HepG2 (cell line): ENCODE data around the gene MAN1A1. TPM values are rescaled to one million over a fixed set of nuclear protein-coding genes. Genes with fewer than 3 reads are reported as not detected.

ENCODE experiments used
- ATAC-seq: fragments of 200-7000 bp; cut with Tn5 transposase; 3 replicates; pipeline ENCODE4 v1.9.1; 2020; ENCODE audit warnings: mild to moderate bottlenecking, moderate library complexity
- BruUV-seq: library from RNA; stranded (reverse); fragments of 400-500 nt; replicated peaks from 2 replicates; lab custom pipeline; 2021; lab: Mats Ljungman, UMichigan
- CTCF ChIA-PET: fragments of 300-600 bp; formaldehyde crosslinking; extraction: SDS; loops from one replicate; lab custom pipeline; 2021; ENCODE audit warnings: low total read pairs, inconsistent platforms, low intra/inter-chr PET ratio; lab: Yijun Ruan, JAX
- POLR2A ChIA-PET: fragments of 350-600 bp; sonication (Branson Sonifier 250); formaldehyde crosslinking; loops from one replicate; lab custom pipeline; 2020; ENCODE audit warnings: antibody characterized with exemption, inconsistent platforms; lab: Yijun Ruan, JAX
- DNase-seq: peaks from one replicate; pipeline ENCODE4 v3.0.0-alpha.2; 2015; ENCODE audit warnings: low spot score
- FAIRE-seq: peaks from 3 replicates; lab custom pipeline; 2011; peaks lifted over from hg19 to GRCh38; lab: Jason Lieb, UNC
- H2AFZ ChIP-seq: one replicate; pipeline ENCODE4 v1.6.1; 2011; ENCODE audit warnings: low read length, inconsistent platforms
- H3K27ac ChIP-seq: fragments of 300-600 bp; 3 replicates; pipeline ENCODE4 v1.8.0; 2011; ENCODE audit warnings: mixed run types, mild to moderate bottlenecking, mixed read lengths, low read length, inconsistent platforms; ENCODE audit not compliant: insufficient read depth; ENCODE audit errors: extremely low read length
- H3K27me3 ChIP-seq, 2 experiments: fragments of 200-600 bp in 1 of 2; 2 replicates in 1 of 2; 3 replicates in 1 of 2; pipeline versions ENCODE4 v1.6.0 to v1.8.0; 2011; ENCODE audit warnings: low read length in 2 of 2, mild to moderate bottlenecking in 2 of 2, moderate library complexity in 2 of 2, inconsistent platforms in 1 of 2; ENCODE audit not compliant: insufficient read depth in 2 of 2, control insufficient read depth in 1 of 2
- H3K36me3 ChIP-seq, 2 experiments: fragments of 200-600 bp in 1 of 2; replicated peaks in 1 of 2; 2 replicates in 1 of 2; 3 replicates in 1 of 2; pipeline versions ENCODE4 v1.5.1 to v1.8.0; 2011; ENCODE audit warnings: low read length in 2 of 2, inconsistent platforms in 1 of 2; ENCODE audit not compliant: insufficient read depth in 2 of 2, control insufficient read depth in 1 of 2
- H3K4me1 ChIP-seq: 2 replicates; pipeline ENCODE4 v1.5.1; 2012; ENCODE audit warnings: low read length, inconsistent platforms; ENCODE audit not compliant: insufficient read depth
- H3K4me2 ChIP-seq: 2 replicates; pipeline ENCODE4 v1.6.0; 2011; ENCODE audit warnings: low read depth, low read length, inconsistent platforms
- H3K4me3 ChIP-seq, 3 experiments: fragments of 200-600 bp in 1 of 3; sonication (generic), shearing (Covaris generic) in 1 of 3; replicated peaks in 1 of 3; 2 replicates each; pipeline ENCODE4 v1.5.1; 2011 to 2016; ENCODE audit warnings: low read length in 3 of 3, inconsistent platforms in 2 of 3, low read depth in 2 of 3, mild to moderate bottlenecking in 2 of 3, control low read depth in 1 of 3, mixed read lengths in 1 of 3; ENCODE audit not compliant: insufficient read depth in 1 of 3
- H3K79me2 ChIP-seq: one replicate; pipeline ENCODE4 v1.6.1; 2011; ENCODE audit warnings: low read length, inconsistent platforms; ENCODE audit not compliant: insufficient read depth
- H3K9ac ChIP-seq: 2 replicates; pipeline ENCODE4 v1.6.0; 2011; ENCODE audit warnings: mild to moderate bottlenecking, low read depth, low read length, inconsistent platforms; ENCODE audit not compliant: insufficient read depth
- H3K9me3 ChIP-seq: 2 replicates; pipeline ENCODE4 v1.5.1; 2012; ENCODE audit warnings: mild to moderate bottlenecking, low read length
- H4K20me1 ChIP-seq: 2 replicates; pipeline ENCODE4 v1.6.0; 2011; ENCODE audit warnings: inconsistent platforms, mild to moderate bottlenecking, low read length, moderate library complexity; ENCODE audit not compliant: insufficient read depth
- BCL6 ChIP-seq: IDR thresholded peaks from 2 replicates; pipeline ENCODE4 v1.6.1; 2016; ENCODE audit warnings: missing genetic modification reagents, missing compliant biosample characterization
- DNMT1 ChIP-seq: sonication (generic); formaldehyde crosslinking; IDR thresholded peaks from 2 replicates; pipeline ENCODE4 v1.5.1; 2020; ENCODE audit warnings: mild to moderate bottlenecking, missing genetic modification reagents
- EP300 ChIP-seq, 3 experiments: sonication (generic) in 1 of 3; formaldehyde crosslinking in 1 of 3; IDR thresholded peaks; 2 replicates each; pipeline versions ENCODE4 v1.5.1 to v1.6.1; 2011 to 2020; ENCODE audit warnings: low read depth in 2 of 3, low read length in 2 of 3, borderline replicate concordance in 1 of 3, improper control_type of control experiment in 1 of 3, mild to moderate bottlenecking in 1 of 3, missing genetic modification reagents in 1 of 3, moderate library complexity in 1 of 3
- FOSL2 ChIP-seq: sonication (generic); formaldehyde crosslinking; IDR thresholded peaks from 2 replicates; pipeline ENCODE4 v1.4.0; 2020; ENCODE audit warnings: missing genetic modification reagents
- FOXA1 ChIP-seq, 2 experiments: fragments of 450-650 bp in 1 of 2; sonication (generic) in 1 of 2; formaldehyde crosslinking in 1 of 2; IDR thresholded peaks; 2 replicates each; pipeline versions ENCODE4 v1.4.0 to v1.6.1; 2016 to 2020; ENCODE audit warnings: missing genetic modification reagents in 1 of 2
- HOXA5 ChIP-seq: sonication (generic); formaldehyde crosslinking; IDR thresholded peaks from 2 replicates; pipeline ENCODE4 v1.4.0; 2020; ENCODE audit warnings: missing genetic modification reagents
- KLF6 ChIP-seq: IDR thresholded peaks from 2 replicates; pipeline ENCODE4 v1.8.0; 2016; ENCODE audit warnings: missing biosample characterization, missing genetic modification reagents
- NAIF1 ChIP-seq: sonication (generic); formaldehyde crosslinking; IDR thresholded peaks from 2 replicates; pipeline ENCODE4 v1.5.0; 2020; ENCODE audit warnings: mild to moderate bottlenecking, missing genetic modification reagents, borderline replicate concordance
- PCBP1 ChIP-seq: fragments of 200-400 bp; formaldehyde crosslinking; IDR thresholded peaks from 2 replicates; pipeline ENCODE4 v1.6.1; 2017; ENCODE audit warnings: mild to moderate bottlenecking, low read depth, low read length, borderline replicate concordance
- PHF21A ChIP-seq: sonication (generic); formaldehyde crosslinking; IDR thresholded peaks from 2 replicates; pipeline ENCODE4 v1.5.0; 2020; ENCODE audit warnings: mild to moderate bottlenecking, missing genetic modification reagents
- RAD51 ChIP-seq: fragments of 450-650 bp; IDR thresholded peaks from 2 replicates; pipeline ENCODE4 v1.6.1; 2016; ENCODE audit warnings: borderline replicate concordance
- TCF12 ChIP-seq, 2 experiments: fragments of 450-650 bp in 1 of 2; sonication (generic) in 1 of 2; formaldehyde crosslinking in 1 of 2; IDR thresholded peaks; 2 replicates each; pipeline versions ENCODE4 v1.6.1 to v1.8.0; 2017 to 2022; ENCODE audit warnings: antibody characterized with exemption in 1 of 2, mild to moderate bottlenecking in 1 of 2, missing genetic modification reagents in 1 of 2, moderate library complexity in 1 of 2
- THAP11 ChIP-seq: IDR thresholded peaks from 2 replicates; pipeline ENCODE4 v1.6.1; 2016; ENCODE audit warnings: missing biosample characterization, missing genetic modification reagents
- ZNF30 ChIP-seq: sonication (generic); formaldehyde crosslinking; IDR thresholded peaks from 2 replicates; pipeline ENCODE4 v1.5.0; 2020; ENCODE audit warnings: mild to moderate bottlenecking, missing genetic modification reagents
- ZNF513 ChIP-seq: sonication (generic); formaldehyde crosslinking; conservative IDR thresholded peaks from 2 replicates; pipeline ENCODE4 v1.5.0; 2020; ENCODE audit warnings: missing genetic modification reagents
- ZNF547 ChIP-seq: sonication (generic); formaldehyde crosslinking; IDR thresholded peaks from 2 replicates; pipeline ENCODE4 v1.5.1; 2020; ENCODE audit warnings: mild to moderate bottlenecking, missing genetic modification reagents
- ZNF720 ChIP-seq: sonication (generic); formaldehyde crosslinking; IDR thresholded peaks from 2 replicates; pipeline ENCODE4 v1.4.0; 2020; ENCODE audit warnings: missing genetic modification reagents
- ZNF737 ChIP-seq: sonication (generic); formaldehyde crosslinking; IDR thresholded peaks from 2 replicates; pipeline ENCODE4 v1.5.0; 2020; ENCODE audit warnings: missing genetic modification reagents, mild to moderate bottlenecking, borderline replicate concordance
- ZSCAN29 ChIP-seq: sonication (generic); formaldehyde crosslinking; conservative IDR thresholded peaks from 2 replicates; pipeline ENCODE4 v1.4.0; 2020; ENCODE audit warnings: mild to moderate bottlenecking, missing genetic modification reagents
- WGBS: methylation state at CpG from one replicate; pipeline ENCODE4 v1.1.6; 2017; ENCODE audit warnings: low lambda C conversion rate; 5-methylcytosine and 5-hydroxymethylcytosine counted together
- in situ Hi-C: cut with HindIII; loops from 2 replicates; pipeline ENCODE4 v1.10.0; 2017; ENCODE audit warnings: low pct_unique_long_range_greater_than_20kb; ENCODE audit not compliant: extremely low pct_ligation_motif_present
- intact Hi-C: fragments of 100-400 bp; cut with micrococcal nuclease; formaldehyde crosslinking; loops from one replicate; pipeline ENCODE4 v1.10.0; 2022; ENCODE audit not compliant: unreplicated experiment
- polyA plus RNA-seq, 8 experiments: library from polyadenylated mRNA; depleted of rRNA in 3 of 8; stranded (reverse) in 7 of 8; unstranded in 1 of 8; fragments of >200 nt; fragmentation: Illumina TruSeq in 4 of 8; extraction: Trizol in 4 of 8; gene quantifications; 2 replicates each; pipeline versions ENCODE4 v1.2.1 to v1.2.3, GENCODE V29; 2011 to 2016; ENCODE audit warnings: low read depth in 4 of 8, missing spikeins in 1 of 8, mixed read lengths in 1 of 8; ENCODE audit not compliant: insufficient read depth in 1 of 8
- total RNA-seq, 5 experiments: library from RNA; depleted of rRNA; stranded (reverse); fragments of >200 nt; fragmentation: Illumina TruSeq; extraction: Trizol; gene quantifications; 2 replicates each; pipeline ENCODE4 v1.2.3, GENCODE V29; 2016; ENCODE audit warnings: low read depth in 1 of 5

The MAN1A1 gene
- total and polyA plus RNA-seq, 2 of the 13 experiments (the other 11 are each of a cell fraction or from before 2014, with no cell fraction given), result 156 to 236 TPM

DNA sequence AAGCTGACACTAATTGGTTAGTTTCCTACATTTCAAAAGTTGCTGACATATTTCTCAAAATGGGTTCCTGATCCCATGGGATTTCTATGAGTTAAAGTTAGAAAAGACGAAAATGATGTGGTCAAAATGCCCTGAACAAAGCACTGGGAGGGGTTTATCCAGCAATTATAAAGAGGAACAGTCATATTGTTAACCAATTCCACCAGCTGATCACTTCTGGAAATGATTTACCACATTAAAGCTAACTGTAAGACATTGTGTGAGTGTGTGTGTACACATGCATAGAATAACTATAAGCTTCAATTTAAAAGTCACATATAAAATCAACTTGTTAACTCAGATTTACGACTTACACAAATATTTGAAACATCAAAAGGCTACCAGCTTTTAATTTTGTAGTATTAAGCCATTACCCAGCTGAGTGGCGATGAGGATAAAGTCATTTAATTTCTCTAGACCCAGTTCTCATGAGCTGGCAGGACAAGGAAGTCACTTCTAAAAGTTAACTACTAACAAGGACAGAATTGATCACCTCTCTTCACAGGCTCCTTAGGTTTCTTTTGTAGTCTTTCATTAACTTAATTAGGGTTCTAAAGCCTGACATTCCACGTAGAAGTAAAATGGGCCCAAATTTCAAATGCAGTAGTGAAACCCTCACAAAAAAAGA is 40.4 kb downstream of the MAN1A1 start (continued):
- TF ChIP-seq PCBP1 (no peak), FOXA1 (IDR thresholded peaks at IDR 0.05) (no peak), FOXA1 (CRISPR knock-in tag; IDR thresholded peaks at IDR 0.05) (0 out of 2 replicates have a peak, but pooled peaks have one; percentile 44)

DNA sequence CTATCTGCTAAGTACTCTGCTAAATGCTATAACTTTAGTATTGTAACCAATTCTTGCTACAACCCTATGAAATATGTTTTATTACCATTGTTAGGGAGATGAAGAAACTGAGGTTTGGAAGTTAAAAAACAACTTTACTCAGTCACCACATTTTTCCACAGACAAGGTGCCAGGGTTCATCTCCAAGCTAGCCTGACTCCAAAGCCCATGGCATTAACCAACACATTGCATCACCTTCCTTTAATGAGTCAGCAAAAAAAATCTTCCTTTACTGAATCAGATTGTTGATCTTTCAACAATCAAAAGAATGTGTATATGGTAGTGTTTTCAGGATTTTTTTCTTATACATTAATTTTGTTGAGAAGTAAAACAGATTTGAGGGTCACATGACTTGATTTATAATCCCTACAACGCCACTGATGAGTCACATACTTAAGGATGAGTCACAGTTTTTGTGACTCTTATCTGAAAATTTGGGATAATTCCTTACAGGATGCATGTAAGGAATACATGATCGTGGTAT is 41.5 kb downstream of the MAN1A1 start:
- Histone ChIP-seq H3K27me3 (no peaks in the 10 kb centered on the region), H3K9me3 (no peaks in the 10 kb centered on the region), H4K20me1 (peaks cover 80% of the 10 kb centered on the region), H3K27ac (peak overlapping the region; percentile 52), H3K4me2 (peak overlapping the region; percentile 41), H3K79me2 (peaks cover 100% of the 10 kb centered on the region), H2AFZ (no peak overlapping the region), H3K4me1 (peaks cover 58% of the 10 kb centered on the region), H3K4me3 (no peak overlapping the region; a peak in 1 of 6 replicates), H3K9ac (no peak overlapping the region), H3K36me3 (peaks cover 27 to 63% of the 10 kb centered on the region in 2 experiments)
- 66% methylated on average over 2 of the region's 2 CpGs for WGBS
- ChIA-PET POLR2A (interaction anchor here (1.1 kb wide), 1 partner anchor 47 kb away, joined by 3 read pairs; no protein-coding TSS in a partner anchor), CTCF (interaction anchor here (1.2 kb wide), 1 partner anchor 39 kb away, joined by 3 read pairs; no protein-coding TSS in a partner anchor)
- DNase-seq (peak; percentile 83), FAIRE-seq (peak; percentile 51), ATAC-seq (peak; percentile 42)
- in situ Hi-C loops, result no loop called here
- intact Hi-C loops, result loop anchor here (2.0 kb wide), 2 partner anchors 17 to 39 kb away; no protein-coding TSS in a partner anchor
- no TSS peak for BruUV-seq
- no peak for TF ChIP-seq ZNF720
- TF ChIP-seq PHF21A (CRISPR knock-in tag), result no peak
- TF ChIP-seq DNMT1, result no peak
- TF ChIP-seq TCF12 (IDR thresholded peaks at IDR 0.05), result no peak
- TF ChIP-seq TCF12 (CRISPR knock-in tag; IDR thresholded peaks at IDR 0.05), result no peak
- no peak for TF ChIP-seq NAIF1
- TF ChIP-seq ZNF30 (CRISPR knock-in tag), result no peak
- TF ChIP-seq ZNF547, result no peak
- TF ChIP-seq BCL6 (CRISPR knock-in tag), result peak; percentile 80
- peak; percentile 61; the same call in 1 of the 2 replicates for TF ChIP-seq KLF6
- no peak for TF ChIP-seq ZNF513 (CRISPR knock-in tag)
- TF ChIP-seq THAP11 (CRISPR knock-in tag), result peak; percentile 63; the same call in 1 of the 2 replicates
- peak; percentile 24; the same call in 1 of the 2 replicates for TF ChIP-seq RAD51
- no peak for TF ChIP-seq ZNF737 (CRISPR knock-in tag)
- no peak for TF ChIP-seq ZSCAN29
- 0 out of 2 replicates have a peak, but pooled peaks have one; percentile 39 for TF ChIP-seq HOXA5
- TF ChIP-seq EP300 (IDR thresholded peaks at IDR 0.05; ENCODE audit: low read depth in 2 of 2, low read length in 2 of 2), result peak in 1 of 2 experiments; percentile 81; a peak in 3 of 4 replicates
- peak; percentile 65; the same call in 1 of the 2 replicates for TF ChIP-seq EP300 (CRISPR knock-in tag; IDR thresholded peaks at IDR 0.05; ENCODE audit: borderline replicate concordance)
- peak; percentile 95 for TF ChIP-seq FOSL2 (CRISPR knock-in tag)
